Gastrocnemius medialis (tissue), 4 donors: ENCODE data around the gene KLF8.

ENCODE experiments used
- POLR2A ChIP-seq, 2 donors: fragments of 450-650 bp; IDR thresholded peaks; one replicate each; pipeline ENCODE4 v1.6.1; 2017; ENCODE audit warnings: antibody characterized with exemption in 2 of 2, mild to moderate bottlenecking in 2 of 2, moderate library complexity in 2 of 2
- TF ChIP-seq, protein P1 (sequence below), 5 experiments: fragments of 450-650 bp in 3 of 5; fragments of 200-600 bp in 2 of 5; sonication (generic) in 2 of 5; IDR thresholded peaks in 4 of 5; conservative IDR thresholded peaks in 1 of 5; 1 replicate in 4 of 5; 2 replicates in 1 of 5; pipeline ENCODE4 v1.5.1; 2016 to 2019; ENCODE audit warnings: antibody characterized with exemption in 5 of 5, mild to moderate bottlenecking in 3 of 5, moderate library complexity in 3 of 5

DNA sequence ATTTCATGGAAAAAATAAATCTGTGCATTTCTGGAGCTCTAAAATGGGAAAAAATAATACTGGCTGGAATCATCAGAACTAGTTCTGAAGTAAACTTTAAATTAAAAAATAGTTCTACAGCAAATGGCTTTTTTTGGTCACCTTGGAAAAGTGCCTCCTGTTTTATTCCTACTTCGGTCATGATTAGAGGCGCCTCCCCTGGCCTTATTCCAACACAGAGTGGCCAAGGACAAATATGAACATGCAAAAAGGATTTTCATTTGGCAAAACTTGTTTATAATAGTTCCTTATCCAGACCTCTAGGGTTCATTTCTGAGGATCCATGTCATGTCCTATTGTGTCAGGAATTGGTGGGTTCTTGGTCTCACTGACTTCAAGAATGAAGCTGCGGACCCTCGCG lies 11.1 kb upstream of the KLF8 start:
- no peak for TF ChIP-seq POLR2A (IDR thresholded peaks at IDR 0.05)
- TF ChIP-seq, protein P1, sequence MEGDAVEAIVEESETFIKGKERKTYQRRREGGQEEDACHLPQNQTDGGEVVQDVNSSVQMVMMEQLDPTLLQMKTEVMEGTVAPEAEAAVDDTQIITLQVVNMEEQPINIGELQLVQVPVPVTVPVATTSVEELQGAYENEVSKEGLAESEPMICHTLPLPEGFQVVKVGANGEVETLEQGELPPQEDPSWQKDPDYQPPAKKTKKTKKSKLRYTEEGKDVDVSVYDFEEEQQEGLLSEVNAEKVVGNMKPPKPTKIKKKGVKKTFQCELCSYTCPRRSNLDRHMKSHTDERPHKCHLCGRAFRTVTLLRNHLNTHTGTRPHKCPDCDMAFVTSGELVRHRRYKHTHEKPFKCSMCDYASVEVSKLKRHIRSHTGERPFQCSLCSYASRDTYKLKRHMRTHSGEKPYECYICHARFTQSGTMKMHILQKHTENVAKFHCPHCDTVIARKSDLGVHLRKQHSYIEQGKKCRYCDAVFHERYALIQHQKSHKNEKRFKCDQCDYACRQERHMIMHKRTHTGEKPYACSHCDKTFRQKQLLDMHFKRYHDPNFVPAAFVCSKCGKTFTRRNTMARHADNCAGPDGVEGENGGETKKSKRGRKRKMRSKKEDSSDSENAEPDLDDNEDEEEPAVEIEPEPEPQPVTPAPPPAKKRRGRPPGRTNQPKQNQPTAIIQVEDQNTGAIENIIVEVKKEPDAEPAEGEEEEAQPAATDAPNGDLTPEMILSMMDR (IDR thresholded peaks at IDR 0.05 in 4 of 5, conservative IDR thresholded peaks at IDR 0.05 in 1 of 5), result no peak
